GM18498 (cell line): ENCODE measurements around the gene TIGD3.

Experiments used
- ATAC-seq: cut with Tn5 transposase; IDR thresholded peaks from one replicate; pipeline ENCODE4 v1.9.1; 2021; ENCODE audit warnings: mild to moderate bottlenecking, moderate library complexity; ENCODE audit not compliant: unreplicated experiment

TIGD3 gene

GRCh38 chr11:65404638-65405339 is 50.2 kb downstream of the TIGD3 start:
- ATAC-seq: no peak
